SK-N-MC (cell line): ENCODE measurements around the gene MS4A1.

Experiments used
- DNase-seq: peaks from one replicate; pipeline ENCODE4 v3.0.0-alpha.2; 2011; ENCODE audit warnings: low read depth, low spot score
- H3K27ac ChIP-seq: fragments of 200-600 bp; sonication (generic); 2 replicates; pipeline ENCODE4 v1.5.1; 2016; ENCODE audit warnings: mixed run types
- H3K36me3 ChIP-seq: fragments of 200-600 bp; sonication (generic); 2 replicates; pipeline ENCODE4 v1.6.1; 2017; ENCODE audit warnings: antibody characterized with exemption, low read length, mixed read lengths; ENCODE audit not compliant: insufficient read depth
- H3K4me3 ChIP-seq: fragments of 200-600 bp; sonication (generic); 2 replicates; pipeline ENCODE4 v1.5.1; 2016
- H3K9ac ChIP-seq: fragments of 200-600 bp; sonication (generic); 2 replicates; pipeline ENCODE4 v1.8.0; 2017; ENCODE audit warnings: mixed run types, mixed read lengths; ENCODE audit not compliant: insufficient read length
- H3K9me3 ChIP-seq: fragments of 200-600 bp; sonication (generic); 2 replicates; pipeline ENCODE4 v1.6.1; 2017; ENCODE audit warnings: low read depth, mild to moderate bottlenecking, antibody characterized with exemption, low read length, moderate library complexity, mixed read lengths
- EZH2 ChIP-seq: fragments of 200-600 bp; sonication (generic); IDR thresholded peaks from one replicate; pipeline ENCODE4 v1.6.1; 2017; ENCODE audit warnings: antibody characterized with exemption
- FOXP2 ChIP-seq: optimal IDR thresholded peaks from 2 replicates; pipeline ENCODE3; 2011; ENCODE audit warnings: mild to moderate bottlenecking, moderate library complexity; ENCODE audit not compliant: insufficient read depth; ENCODE audit errors: extremely low read length, control extremely low read depth
- POLR2AphosphoS5 ChIP-seq: IDR thresholded peaks from 2 replicates; pipeline ENCODE4 v1.6.1; 2012; ENCODE audit warnings: mild to moderate bottlenecking, low read depth, low read length, borderline replicate concordance

The MS4A1 gene

DNA sequence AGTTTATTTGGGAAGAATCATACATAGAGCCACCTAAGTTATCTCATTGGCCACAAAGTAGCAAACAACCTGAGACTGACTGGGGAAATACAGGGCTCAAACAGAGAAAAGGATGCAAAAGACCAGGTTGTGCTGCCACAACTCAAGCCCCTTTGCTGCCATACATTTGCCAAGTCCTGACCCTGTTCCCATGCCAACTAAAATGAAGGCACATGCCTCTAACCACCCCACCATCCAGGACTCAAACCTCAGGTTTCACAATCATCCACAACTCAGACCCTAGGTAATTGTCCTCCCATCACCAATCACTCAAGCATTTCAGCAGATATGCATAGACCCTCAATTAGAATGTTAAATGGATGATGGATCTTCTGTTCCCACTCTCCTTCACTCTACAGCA lies 1.4 kb upstream of the MS4A1 start:
- TF ChIP-seq EZH2 (no peak), POLR2AphosphoS5 (no peak), FOXP2 (no peak)
- H3K9me3 ChIP-seq, result no peaks in the 10 kb centered on the region
- H3K9ac ChIP-seq, result no peak overlapping the region
- DNase-seq, result no peak
- H3K27ac ChIP-seq, result no peak overlapping the region
- H3K4me3 ChIP-seq, result no peak overlapping the region
- H3K36me3 ChIP-seq, result no peaks in the 10 kb centered on the region

DNA sequence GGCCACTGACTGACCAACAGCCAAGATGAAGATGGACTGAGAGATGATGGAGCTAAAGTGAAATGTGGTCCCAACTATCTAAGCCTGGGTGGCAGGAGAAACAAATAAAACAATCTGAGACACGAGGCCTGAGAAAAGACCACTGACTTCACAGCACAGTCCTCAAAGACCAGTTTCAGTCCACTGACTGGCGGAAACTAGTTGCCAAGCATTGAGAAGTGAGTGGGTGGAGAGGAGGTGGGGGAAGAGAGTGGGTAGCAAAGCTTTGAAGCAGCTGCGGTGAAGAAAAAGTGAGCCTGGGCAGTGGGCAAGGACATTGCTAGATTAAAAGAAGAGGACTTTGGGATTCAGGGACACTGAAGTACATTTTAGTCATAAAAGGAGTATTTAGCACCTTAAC lies 1.9 kb downstream of the MS4A1 start:
- no peaks in the 10 kb centered on the region for H3K9me3 ChIP-seq
- H3K36me3 ChIP-seq, result no peaks in the 10 kb centered on the region
- H3K9ac ChIP-seq, result no peak overlapping the region
- no peak overlapping the region for H3K27ac ChIP-seq
- H3K4me3 ChIP-seq, result no peak overlapping the region
- TF ChIP-seq POLR2AphosphoS5 (no peak), EZH2 (no peak), FOXP2 (no peak)
- DNase-seq, result no peak

DNA sequence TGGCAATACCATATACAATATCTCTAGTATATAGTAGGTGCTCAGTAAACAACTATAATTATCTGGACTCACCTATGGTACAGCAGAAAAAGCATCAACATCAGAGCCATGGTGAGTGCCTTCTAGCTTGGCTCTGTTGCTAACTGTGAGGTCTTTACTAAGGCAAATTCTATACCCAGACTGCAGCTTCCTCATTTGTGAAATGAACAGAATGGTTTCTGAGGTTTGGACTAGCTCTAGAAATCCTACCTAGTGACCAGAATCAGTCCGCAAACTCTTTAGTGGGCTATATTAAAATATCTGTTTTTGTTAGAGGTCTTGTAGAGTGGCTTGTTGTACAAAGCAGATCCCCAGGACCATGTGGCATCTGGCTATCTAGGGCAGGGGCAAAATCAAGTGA lies 3.7 kb downstream of the MS4A1 start:
- no peak overlapping the region for H3K4me3 ChIP-seq
- DNase-seq, result no peak
- no peaks in the 10 kb centered on the region for H3K9me3 ChIP-seq
- TF ChIP-seq POLR2AphosphoS5, result no peak
- TF ChIP-seq FOXP2, result no peak
- TF ChIP-seq EZH2, result no peak
- H3K9ac ChIP-seq, result no peak overlapping the region
- no peak overlapping the region for H3K27ac ChIP-seq
- no peaks in the 10 kb centered on the region for H3K36me3 ChIP-seq

GRCh38 chr11:60468829-60469228 lies 13.2 kb downstream of the MS4A1 start:
- H3K36me3 ChIP-seq, result no peaks in the 10 kb centered on the region

DNA sequence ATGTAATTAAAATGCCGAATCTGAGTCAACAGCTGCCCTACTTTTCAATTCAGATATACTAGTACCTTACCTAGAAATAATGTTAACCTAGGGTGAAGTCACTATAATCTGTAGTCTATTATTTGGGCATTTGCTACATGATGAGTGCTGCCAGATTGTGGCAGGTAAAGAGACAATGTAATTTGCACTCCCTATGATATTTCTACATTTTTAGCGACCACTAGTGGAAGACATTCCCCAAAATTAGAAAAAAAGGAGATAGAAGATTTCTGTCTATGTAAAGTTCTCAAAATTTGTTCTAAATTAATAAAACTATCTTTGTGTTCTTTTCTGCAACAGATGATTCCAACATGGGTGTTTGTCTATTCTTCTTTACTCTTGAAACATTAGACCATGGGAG lies 14.1 kb downstream of the MS4A1 start:
- TF ChIP-seq EZH2, result no peak
- no peak for TF ChIP-seq FOXP2
- TF ChIP-seq POLR2AphosphoS5, result no peak
- H3K9ac ChIP-seq, result no peak overlapping the region
- H3K36me3 ChIP-seq, result no peaks in the 10 kb centered on the region
- H3K27ac ChIP-seq, result no peak overlapping the region
- no peaks in the 10 kb centered on the region for H3K9me3 ChIP-seq
- H3K4me3 ChIP-seq, result no peak overlapping the region
- no peak for DNase-seq

More at GRCh38 chr11:60468829-60469228, 13.2 kb downstream of the MS4A1 start:
- Histone ChIP-seq H3K9me3 (no peaks in the 10 kb centered on the region), H3K27ac (no peak overlapping the region), H3K4me3 (no peak overlapping the region), H3K9ac (no peak overlapping the region)
- no peak for DNase-seq
- TF ChIP-seq POLR2AphosphoS5 (no peak), FOXP2 (no peak), EZH2 (no peak)

- Histone ChIP-seq H3K9ac (no peak overlapping the region), H3K36me3 (no peaks in the 10 kb centered on the region), H3K9me3 (no peaks in the 10 kb centered on the region), H3K4me3 (no peak overlapping the region), H3K27ac (no peak overlapping the region)
- DNase-seq, result no peak
- TF ChIP-seq FOXP2, result no peak
- TF ChIP-seq EZH2, result no peak
- TF ChIP-seq POLR2AphosphoS5, result no peak
These were observed 21.4 kb downstream of the MS4A1 start for GRCh38 chr11:60477035-60477445.

DNA sequence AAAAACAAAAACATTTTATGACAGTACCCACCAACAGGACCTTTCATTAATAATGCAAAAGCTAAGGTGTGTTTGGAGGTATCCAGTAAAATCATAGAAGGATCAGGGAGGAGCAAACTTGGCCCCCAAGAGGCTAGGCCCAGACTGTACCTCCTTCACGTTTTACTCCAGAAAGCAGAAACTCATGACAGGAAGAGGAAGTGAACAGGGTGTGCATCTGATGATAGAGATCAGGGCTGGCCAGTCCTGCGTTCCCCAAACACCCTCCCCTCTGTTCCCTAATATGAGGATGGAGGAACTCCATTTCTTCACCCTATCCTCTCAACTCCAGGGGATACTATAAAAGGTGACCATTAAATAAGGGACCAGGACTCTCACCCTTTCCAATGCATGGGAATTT lies 26.7 kb downstream of the MS4A1 start:
- DNase-seq, result no peak
- TF ChIP-seq FOXP2 (no peak), EZH2 (no peak), POLR2AphosphoS5 (no peak)
- Histone ChIP-seq H3K9me3 (no peaks in the 10 kb centered on the region), H3K36me3 (no peaks in the 10 kb centered on the region), H3K4me3 (no peak overlapping the region), H3K9ac (no peak overlapping the region), H3K27ac (no peak overlapping the region)

GRCh38 chr11:60485987-60486386 lies 30.3 kb downstream of the MS4A1 start:
- no peak overlapping the region for H3K27ac ChIP-seq
- DNase-seq, result no peak
- no peak overlapping the region for H3K4me3 ChIP-seq
- H3K9ac ChIP-seq, result no peak overlapping the region
- no peaks in the 10 kb centered on the region for H3K36me3 ChIP-seq
- H3K9me3 ChIP-seq, result no peaks in the 10 kb centered on the region
- TF ChIP-seq POLR2AphosphoS5 (no peak), FOXP2 (no peak), EZH2 (no peak)

DNA sequence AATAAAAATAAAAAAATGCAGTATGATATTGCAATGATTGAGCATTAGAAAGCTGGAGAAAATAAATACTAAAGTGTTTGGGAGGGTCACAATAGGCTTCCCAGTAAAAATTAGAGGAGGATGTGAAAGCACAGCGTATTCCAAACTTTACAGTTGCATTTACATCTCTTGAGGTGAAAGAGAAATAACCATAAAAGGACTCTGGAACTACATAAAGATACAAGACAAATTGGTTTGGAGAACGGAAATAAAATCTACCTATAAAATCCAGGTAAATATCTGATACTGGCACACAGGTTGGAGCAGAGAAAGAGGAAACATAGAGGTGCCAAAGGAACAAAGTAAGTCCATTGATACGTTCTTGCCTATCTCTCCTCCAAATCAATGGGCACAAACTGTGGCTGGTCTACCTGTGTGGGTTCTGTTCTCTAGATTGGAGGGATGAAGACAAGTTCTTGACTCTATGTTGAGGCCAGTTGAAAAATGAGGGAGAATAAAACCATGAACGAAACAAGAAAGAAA lies 36.9 kb downstream of the MS4A1 start, which contains the start of gene MS4A12:
Gene MS4A12, plus strand, starts transcription at position 291 of the 522 bp plus-strand sequence. CDS start 4,541 bp downstream, outside the sequence.
- DNase-seq, result no peak
- Histone ChIP-seq H3K9ac (no peak within 1 kb of the TSS), H3K36me3 (no peaks in the 10 kb centered on the region), H3K4me3 (no peak within 1 kb of the TSS), H3K9me3 (no peaks in the 10 kb centered on the region), H3K27ac (no peak within 1 kb of the TSS)
- no peak for TF ChIP-seq EZH2
- TF ChIP-seq POLR2AphosphoS5, result no peak
- TF ChIP-seq FOXP2, result no peak
